Hepatocyte (in vitro differentiated cells): Measurements from ENCODE around the gene C1orf74. TPM values are rescaled to one million over a fixed set of nuclear protein-coding genes. Genes with fewer than 3 reads are reported as not detected.

Experiments used
- DNase-seq: peaks from one replicate; pipeline ENCODE4 v3.0.0-alpha.2; 2016; ENCODE audit warnings: low spot score
- H2AFZ ChIP-seq: fragments of 200-600 bp; sonication (generic); 2 replicates; pipeline ENCODE4 v1.6.0; 2016; ENCODE audit warnings: antibody characterized with exemption, mild to moderate bottlenecking
- H3K27ac ChIP-seq: fragments of 200-600 bp; sonication (generic); 2 replicates; pipeline ENCODE4 v1.5.1; 2016; ENCODE audit warnings: mild to moderate bottlenecking
- H3K27me3 ChIP-seq: fragments of 200-600 bp; sonication (generic); 2 replicates; pipeline ENCODE4 v1.6.1; 2016
- H3K36me3 ChIP-seq: fragments of 200-600 bp; sonication (generic); replicated peaks from 2 replicates; pipeline ENCODE4 v1.5.1; 2016; ENCODE audit warnings: low read depth; ENCODE audit not compliant: insufficient read depth
- H3K4me1 ChIP-seq: fragments of 200-600 bp; sonication (generic); 2 replicates; pipeline ENCODE4 v1.5.1; 2016; ENCODE audit warnings: mild to moderate bottlenecking, moderate library complexity; ENCODE audit not compliant: insufficient read depth
- H3K4me2 ChIP-seq: fragments of 200-600 bp; sonication (generic); 2 replicates; pipeline ENCODE4 v1.6.0; 2016
- H3K4me3 ChIP-seq: fragments of 200-600 bp; sonication (generic); 2 replicates; pipeline ENCODE4 v1.5.1; 2016; ENCODE audit warnings: mild to moderate bottlenecking
- H3K79me2 ChIP-seq: fragments of 200-600 bp; sonication (generic); 2 replicates; pipeline ENCODE4 v1.6.0; 2017; ENCODE audit warnings: mild to moderate bottlenecking
- H3K9me2 ChIP-seq: fragments of 200-600 bp; sonication (generic); replicated peaks from 2 replicates; pipeline ENCODE4 v1.6.0; 2017; ENCODE audit warnings: mild to moderate bottlenecking; ENCODE audit not compliant: insufficient read depth
- H3K9me3 ChIP-seq: fragments of 200-600 bp; sonication (generic); 2 replicates; pipeline ENCODE4 v1.5.1; 2016; ENCODE audit warnings: low read depth, mild to moderate bottlenecking
- H4K20me1 ChIP-seq: fragments of 200-600 bp; sonication (generic); 2 replicates; pipeline ENCODE4 v1.6.0; 2016; ENCODE audit warnings: mild to moderate bottlenecking; ENCODE audit not compliant: insufficient read depth, poor library complexity, severe bottlenecking
- EZH2 ChIP-seq: fragments of 200-600 bp; sonication (generic); IDR thresholded peaks from 2 replicates; pipeline ENCODE4 v1.6.1; 2016; ENCODE audit warnings: antibody characterized with exemption, mild to moderate bottlenecking, borderline replicate concordance
- EZH2phosphoT487 ChIP-seq: fragments of 200-600 bp; sonication (generic); IDR thresholded peaks from one replicate; pipeline ENCODE4 v1.6.1; 2018; ENCODE audit warnings: antibody characterized with exemption, mild to moderate bottlenecking, low read depth, moderate library complexity; ENCODE audit not compliant: unreplicated experiment, severe bottlenecking
- WGBS: methylation state at CpG from one replicate; pipeline ENCODE4 v1.1.6; 2016; ENCODE audit warnings: low lambda C conversion rate; ENCODE audit errors: missing lambda C conversion rate; 5-methylcytosine and 5-hydroxymethylcytosine counted together
- polyA plus RNA-seq: library from polyadenylated mRNA; unstranded; fragments of >200 nt; fragmentation: Nextera tagmentation; extraction: Ambion mirVana; gene quantifications from 2 replicates; pipeline ENCODE4 v1.2.1, GENCODE V29; 2016
- total RNA-seq: library from RNA; depleted of rRNA; stranded (reverse); fragments of >200 nt; gene quantifications from 2 replicates; pipeline ENCODE4 v1.2.3, GENCODE V29; 2014
- TF ChIP-seq, protein P1 (sequence below): fragments of 200-600 bp; sonication (generic); IDR thresholded peaks from 2 replicates; pipeline ENCODE4 v1.5.1; 2016; ENCODE audit warnings: antibody characterized with exemption, mild to moderate bottlenecking; ENCODE audit not compliant: poor library complexity

C1orf74 gene
- total and polyA plus RNA-seq, 2 experiments from 2014 or later = 2.2 to 3.3 TPM

GRCh38 chr1:209733409-209734192, 50.8 kb downstream of the C1orf74 start:
- Histone ChIP-seq H2AFZ (no peak overlapping the region), H3K4me3 (no peak overlapping the region), H3K36me3 (no peaks in the 10 kb centered on the region), H3K27ac (no peak overlapping the region), H3K9me3 (no peaks in the 10 kb centered on the region), H3K4me1 (no peaks in the 10 kb centered on the region), H4K20me1 (no peaks in the 10 kb centered on the region), H3K9me2 (no peaks in the 10 kb centered on the region), H3K27me3 (peaks cover 4% of the 10 kb centered on the region), H3K4me2 (no peak overlapping the region), H3K79me2 (no peaks in the 10 kb centered on the region)
- no peak for TF ChIP-seq EZH2phosphoT487
- TF ChIP-seq, protein P1, sequence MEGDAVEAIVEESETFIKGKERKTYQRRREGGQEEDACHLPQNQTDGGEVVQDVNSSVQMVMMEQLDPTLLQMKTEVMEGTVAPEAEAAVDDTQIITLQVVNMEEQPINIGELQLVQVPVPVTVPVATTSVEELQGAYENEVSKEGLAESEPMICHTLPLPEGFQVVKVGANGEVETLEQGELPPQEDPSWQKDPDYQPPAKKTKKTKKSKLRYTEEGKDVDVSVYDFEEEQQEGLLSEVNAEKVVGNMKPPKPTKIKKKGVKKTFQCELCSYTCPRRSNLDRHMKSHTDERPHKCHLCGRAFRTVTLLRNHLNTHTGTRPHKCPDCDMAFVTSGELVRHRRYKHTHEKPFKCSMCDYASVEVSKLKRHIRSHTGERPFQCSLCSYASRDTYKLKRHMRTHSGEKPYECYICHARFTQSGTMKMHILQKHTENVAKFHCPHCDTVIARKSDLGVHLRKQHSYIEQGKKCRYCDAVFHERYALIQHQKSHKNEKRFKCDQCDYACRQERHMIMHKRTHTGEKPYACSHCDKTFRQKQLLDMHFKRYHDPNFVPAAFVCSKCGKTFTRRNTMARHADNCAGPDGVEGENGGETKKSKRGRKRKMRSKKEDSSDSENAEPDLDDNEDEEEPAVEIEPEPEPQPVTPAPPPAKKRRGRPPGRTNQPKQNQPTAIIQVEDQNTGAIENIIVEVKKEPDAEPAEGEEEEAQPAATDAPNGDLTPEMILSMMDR = no peak
- no peak for TF ChIP-seq EZH2
- 91% methylated on average over 3 of the region's 3 CpGs for WGBS
- no peak for DNase-seq

GRCh38 chr1:209732725-209733124, 51.6 kb downstream of the C1orf74 start:
- Histone ChIP-seq H3K4me3 (no peak overlapping the region), H3K4me2 (no peak overlapping the region), H2AFZ (no peak overlapping the region), H3K36me3 (no peaks in the 10 kb centered on the region), H3K79me2 (no peaks in the 10 kb centered on the region), H3K4me1 (no peaks in the 10 kb centered on the region), H4K20me1 (no peaks in the 10 kb centered on the region), H3K27me3 (peaks cover 4% of the 10 kb centered on the region), H3K27ac (no peak overlapping the region), H3K9me2 (no peaks in the 10 kb centered on the region), H3K9me3 (no peaks in the 10 kb centered on the region)
- no peak for DNase-seq
- TF ChIP-seq EZH2phosphoT487 (no peak), EZH2 (no peak)
- TF ChIP-seq, protein P1 = no peak
- 88% methylated on average over 1 of the region's 1 CpG for WGBS

DNA sequence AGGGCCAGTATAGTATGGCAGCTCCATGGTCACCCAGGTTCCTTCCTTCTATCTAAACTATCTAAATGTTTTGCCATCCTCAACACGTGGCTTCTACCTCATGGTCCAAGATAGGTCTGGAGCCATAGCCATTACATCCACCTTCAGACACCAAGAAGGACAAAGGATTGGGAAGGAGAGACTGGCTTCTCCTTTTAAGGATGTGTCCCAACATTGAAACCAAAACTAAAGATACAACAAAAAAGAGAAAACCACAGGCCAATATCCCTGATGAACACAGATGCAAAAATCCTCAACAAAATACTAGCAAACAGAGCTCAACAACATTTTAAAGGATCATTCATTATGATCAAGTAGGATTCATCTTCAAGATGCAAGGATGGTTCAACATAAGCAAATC, 54.9 kb downstream of the C1orf74 start:
- Histone ChIP-seq H2AFZ (no peak overlapping the region), H3K4me1 (no peaks in the 10 kb centered on the region), H3K79me2 (no peaks in the 10 kb centered on the region), H3K9me2 (no peaks in the 10 kb centered on the region), H3K4me2 (no peak overlapping the region), H4K20me1 (no peaks in the 10 kb centered on the region), H3K36me3 (no peaks in the 10 kb centered on the region), H3K27ac (no peak overlapping the region), H3K4me3 (no peak overlapping the region), H3K27me3 (peaks cover 4% of the 10 kb centered on the region), H3K9me3 (no peaks in the 10 kb centered on the region)
- DNase-seq = no peak
- WGBS = 78% methylated on average over 1 of the region's 1 CpG
- TF ChIP-seq EZH2 (no peak), EZH2phosphoT487 (no peak)
- TF ChIP-seq, protein P1 = no peak

Other genes with a start within 250 kb of the C1orf74 start
- 1.0 and 1.1 TPM in 2 replicates for gene CAMK1G, start 200.8 kb downstream of the C1orf74 start, total RNA-seq
- 0.85 and 1.2 TPM in 2 replicates for gene CAMK1G, start 200.8 kb downstream of the C1orf74 start, polyA plus RNA-seq
- 63.7 and 76.9 TPM in 2 replicates for gene LAMB3, start 132.1 kb downstream of the C1orf74 start, total RNA-seq
- gene LAMB3, start 132.1 kb downstream of the C1orf74 start, polyA plus RNA-seq = 48.8 and 55.9 TPM in 2 replicates
- gene G0S2, start 109.1 kb downstream of the C1orf74 start, total RNA-seq = 37.0 and 38.3 TPM in 2 replicates
- gene G0S2, start 109.1 kb downstream of the C1orf74 start, polyA plus RNA-seq = 31.5 and 32.2 TPM in 2 replicates
- gene HSD11B1, start 79.7 kb downstream of the C1orf74 start, total RNA-seq = 1.7 and 2.1 TPM in 2 replicates
- not detected in 2 replicates for gene HSD11B1, start 79.7 kb downstream of the C1orf74 start, polyA plus RNA-seq
- gene TRAF3IP3, start 28.5 kb downstream of the C1orf74 start, total RNA-seq = 0.13 and 0.20 TPM in 2 replicates
- 0.16 TPM in 1 of 2 replicates, not detected in the other for gene TRAF3IP3, start 28.5 kb downstream of the C1orf74 start, polyA plus RNA-seq
- gene IRF6, start 21.6 kb upstream of the C1orf74 start, total RNA-seq = 34.2 and 35.3 TPM in 2 replicates
- 21.3 and 31.0 TPM in 2 replicates for gene IRF6, start 21.6 kb upstream of the C1orf74 start, polyA plus RNA-seq
- 8.0 and 8.3 TPM in 2 replicates for gene UTP25, start 43.4 kb upstream of the C1orf74 start, total RNA-seq
- gene UTP25, start 43.4 kb upstream of the C1orf74 start, polyA plus RNA-seq = 3.2 and 5.2 TPM in 2 replicates
- gene SYT14, start 153.7 kb upstream of the C1orf74 start, total RNA-seq = 1.4 TPM in 2 replicates
- gene SYT14, start 153.7 kb upstream of the C1orf74 start, polyA plus RNA-seq = 0.29 and 1.0 TPM in 2 replicates